AG09309 (cell line): ENCODE measurements around the gene MORN4.
A peak's percentile ranks its signal among the peaks of the same experiment; 100 is the strongest.

ENCODE experiments used
- DNase-seq: peaks from one replicate; pipeline ENCODE4 v3.0.0-alpha.2; 2010; ENCODE audit warnings: low read depth
- H3K4me3 ChIP-seq: 2 replicates; pipeline ENCODE4 v1.5.1; 2011; ENCODE audit warnings: mild to moderate bottlenecking, low read depth, low read length, moderate library complexity; ENCODE audit not compliant: control insufficient read depth
- TF ChIP-seq, protein P1 (sequence below): IDR thresholded peaks from 2 replicates; pipeline ENCODE4 v1.5.1; 2011; ENCODE audit warnings: mild to moderate bottlenecking, low read depth, low read length, inconsistent platforms; ENCODE audit not compliant: insufficient read depth, control insufficient read depth; ENCODE audit errors: missing control alignments

The MORN4 gene

DNA sequence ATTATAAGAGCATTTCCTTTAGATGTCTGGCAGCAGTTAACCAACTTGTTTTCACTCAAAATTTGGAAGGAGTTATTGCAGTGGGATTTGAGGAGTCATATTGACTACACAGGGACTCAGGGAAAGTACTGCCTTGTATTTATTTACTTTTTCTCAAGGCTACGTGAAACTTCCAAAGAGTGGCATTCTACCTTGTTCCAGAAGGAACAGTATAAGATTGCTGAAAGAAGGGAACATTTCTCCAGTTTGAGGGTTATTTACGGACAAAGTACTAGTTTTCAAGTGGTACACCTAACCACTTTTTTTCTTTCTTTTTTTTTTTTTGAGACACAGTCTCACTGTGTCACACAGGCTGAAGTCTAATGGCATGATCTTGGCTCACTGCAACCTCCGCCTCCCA is 5.1 kb downstream of the MORN4 start:
- TF ChIP-seq, protein P1, sequence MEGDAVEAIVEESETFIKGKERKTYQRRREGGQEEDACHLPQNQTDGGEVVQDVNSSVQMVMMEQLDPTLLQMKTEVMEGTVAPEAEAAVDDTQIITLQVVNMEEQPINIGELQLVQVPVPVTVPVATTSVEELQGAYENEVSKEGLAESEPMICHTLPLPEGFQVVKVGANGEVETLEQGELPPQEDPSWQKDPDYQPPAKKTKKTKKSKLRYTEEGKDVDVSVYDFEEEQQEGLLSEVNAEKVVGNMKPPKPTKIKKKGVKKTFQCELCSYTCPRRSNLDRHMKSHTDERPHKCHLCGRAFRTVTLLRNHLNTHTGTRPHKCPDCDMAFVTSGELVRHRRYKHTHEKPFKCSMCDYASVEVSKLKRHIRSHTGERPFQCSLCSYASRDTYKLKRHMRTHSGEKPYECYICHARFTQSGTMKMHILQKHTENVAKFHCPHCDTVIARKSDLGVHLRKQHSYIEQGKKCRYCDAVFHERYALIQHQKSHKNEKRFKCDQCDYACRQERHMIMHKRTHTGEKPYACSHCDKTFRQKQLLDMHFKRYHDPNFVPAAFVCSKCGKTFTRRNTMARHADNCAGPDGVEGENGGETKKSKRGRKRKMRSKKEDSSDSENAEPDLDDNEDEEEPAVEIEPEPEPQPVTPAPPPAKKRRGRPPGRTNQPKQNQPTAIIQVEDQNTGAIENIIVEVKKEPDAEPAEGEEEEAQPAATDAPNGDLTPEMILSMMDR = no peak
- no peak for DNase-seq
- H3K4me3 ChIP-seq = no peak overlapping the region

DNA sequence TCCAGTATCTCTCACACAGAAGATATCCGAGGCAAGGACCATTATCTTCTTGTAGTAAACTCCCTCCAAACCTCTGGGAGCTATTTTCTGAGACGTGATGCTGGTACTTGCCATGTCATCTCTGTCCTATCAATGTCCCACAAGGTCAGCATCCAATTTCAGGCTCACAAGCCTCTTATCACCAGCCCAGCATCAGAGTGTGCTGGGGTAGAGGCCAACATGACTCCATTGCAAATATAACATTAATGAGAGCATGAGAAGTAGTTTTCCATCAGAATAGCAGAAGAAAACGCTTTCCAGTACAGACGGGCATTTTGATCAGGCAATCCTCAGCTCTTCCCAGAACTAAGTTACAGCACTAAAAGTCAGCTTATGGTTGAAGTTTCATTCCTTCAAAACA is 5.6 kb downstream of the MORN4 start:
- TF ChIP-seq, protein P1 = no peak
- no peak overlapping the region for H3K4me3 ChIP-seq
- no peak for DNase-seq

DNA sequence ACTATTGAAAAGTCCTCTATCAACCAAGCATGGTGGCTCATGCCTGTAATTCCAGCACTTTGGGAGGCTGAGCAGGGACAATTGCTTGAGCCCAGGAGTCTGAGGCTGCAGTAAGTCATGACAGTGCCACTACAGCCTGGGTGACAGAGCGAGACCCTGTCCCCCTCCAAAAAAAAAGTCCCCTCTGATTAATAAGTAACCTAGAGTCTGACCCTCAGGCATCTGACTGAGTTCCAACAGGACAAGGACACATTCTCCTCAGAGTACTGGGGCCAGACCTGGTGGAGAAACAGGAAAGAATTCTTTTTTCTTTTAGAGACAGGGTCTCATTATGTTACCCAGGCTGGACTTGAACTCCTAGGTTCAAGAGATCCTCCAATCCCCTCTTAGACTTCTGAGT is 10.0 kb downstream of the MORN4 start:
- no peak overlapping the region for H3K4me3 ChIP-seq
- TF ChIP-seq, protein P1 = no peak
- DNase-seq = no peak

DNA sequence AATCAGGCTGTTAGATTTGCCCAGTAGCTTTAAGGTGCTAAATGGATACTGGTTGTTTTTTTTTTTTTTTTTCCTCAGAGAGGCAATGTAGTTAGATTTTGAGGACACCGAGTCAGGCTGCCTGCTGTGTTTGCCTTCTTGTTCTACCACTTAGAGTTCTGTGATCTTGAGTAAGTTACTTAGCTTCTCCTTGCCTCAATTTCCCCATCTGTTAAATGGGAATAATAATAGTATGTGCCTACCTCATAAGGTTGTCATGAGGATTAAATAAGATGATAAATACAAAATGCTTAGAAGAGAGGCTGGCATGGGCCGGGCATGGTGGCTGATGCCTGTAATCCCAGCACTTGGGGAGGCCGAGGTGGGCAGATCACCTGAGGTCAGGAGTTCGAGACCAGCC is 14.6 kb downstream of the MORN4 start:
- H3K4me3 ChIP-seq = no peak overlapping the region
- TF ChIP-seq, protein P1 = no peak
- no peak for DNase-seq

DNA sequence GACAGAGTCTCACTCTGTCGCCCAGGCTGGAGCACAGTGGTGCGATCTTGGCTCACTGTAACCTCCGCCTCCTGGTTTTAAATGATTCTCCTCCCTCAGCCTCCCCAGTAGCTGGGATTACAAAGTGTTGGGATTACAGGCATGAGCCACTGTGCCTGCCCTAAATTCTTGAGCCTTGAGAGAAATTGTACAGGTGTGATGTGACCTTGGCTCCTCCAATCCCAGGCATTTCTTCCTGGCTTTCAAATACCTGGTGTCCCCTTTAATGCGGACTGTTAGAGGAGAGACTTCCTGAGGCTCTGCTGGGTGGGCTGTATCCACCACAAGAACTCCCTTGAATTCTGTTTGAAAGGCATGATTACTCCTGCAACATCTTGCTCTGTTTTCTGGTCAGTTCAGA is 15.0 kb downstream of the MORN4 start:
- H3K4me3 ChIP-seq = no peak overlapping the region
- DNase-seq = no peak
- TF ChIP-seq, protein P1 = no peak

DNA sequence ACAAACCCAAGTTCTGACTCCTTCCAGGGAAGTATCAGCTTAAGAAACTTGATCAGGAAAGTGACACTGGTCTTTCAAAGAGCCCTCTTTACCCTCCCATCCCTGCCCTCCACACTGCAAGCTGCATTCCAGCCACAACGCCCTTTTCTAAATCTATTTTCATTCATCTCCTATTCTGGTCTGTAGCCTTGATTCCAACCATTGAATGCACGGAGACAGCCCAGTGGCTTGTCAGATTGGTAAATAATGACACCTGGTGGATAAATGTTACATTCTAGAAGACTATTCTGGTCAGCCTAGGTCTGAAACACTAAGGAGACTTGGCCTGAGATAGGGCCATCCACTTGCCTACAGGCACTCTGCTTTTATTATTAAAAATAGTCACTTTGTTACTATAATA is 20.9 kb downstream of the MORN4 start:
- H3K4me3 ChIP-seq = no peak overlapping the region
- no peak for DNase-seq
- TF ChIP-seq, protein P1 = peak; percentile 42

DNA sequence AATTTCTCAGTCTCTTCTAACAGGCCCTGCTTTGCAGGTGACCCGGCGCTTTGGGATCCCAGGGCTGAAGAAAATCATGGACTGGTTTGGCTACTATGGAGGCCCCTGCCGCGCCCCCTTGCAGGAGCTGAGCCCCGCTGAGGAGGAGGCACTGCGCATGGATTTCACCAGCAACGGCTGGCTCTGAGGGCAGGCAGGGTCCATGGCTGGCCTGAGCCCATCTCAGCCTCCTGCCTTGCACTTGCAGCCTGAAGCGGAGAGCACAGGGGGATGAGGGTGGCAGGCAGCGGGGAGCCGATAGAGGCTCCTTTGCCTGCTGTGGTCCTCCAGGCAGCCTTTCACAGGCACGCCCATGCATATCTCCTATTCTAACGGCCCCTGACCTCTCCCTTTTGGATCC is 21.8 kb downstream of the MORN4 start:
- DNase-seq = no peak
- H3K4me3 ChIP-seq = no peak overlapping the region
- TF ChIP-seq, protein P1 = no peak
